ENCODE data around the gene KIRREL3. TPM values are rescaled to one million over a fixed set of nuclear protein-coding genes. Genes with fewer than 3 reads are reported as not detected.
A peak's percentile ranks its signal among the peaks of the same experiment; 100 is the strongest.

Gene KIRREL3
- polyA plus RNA-seq, 2 of the 4 experiments (the other 2 are of a cell fraction) = 3.0 to 11.0 TPM

DNA sequence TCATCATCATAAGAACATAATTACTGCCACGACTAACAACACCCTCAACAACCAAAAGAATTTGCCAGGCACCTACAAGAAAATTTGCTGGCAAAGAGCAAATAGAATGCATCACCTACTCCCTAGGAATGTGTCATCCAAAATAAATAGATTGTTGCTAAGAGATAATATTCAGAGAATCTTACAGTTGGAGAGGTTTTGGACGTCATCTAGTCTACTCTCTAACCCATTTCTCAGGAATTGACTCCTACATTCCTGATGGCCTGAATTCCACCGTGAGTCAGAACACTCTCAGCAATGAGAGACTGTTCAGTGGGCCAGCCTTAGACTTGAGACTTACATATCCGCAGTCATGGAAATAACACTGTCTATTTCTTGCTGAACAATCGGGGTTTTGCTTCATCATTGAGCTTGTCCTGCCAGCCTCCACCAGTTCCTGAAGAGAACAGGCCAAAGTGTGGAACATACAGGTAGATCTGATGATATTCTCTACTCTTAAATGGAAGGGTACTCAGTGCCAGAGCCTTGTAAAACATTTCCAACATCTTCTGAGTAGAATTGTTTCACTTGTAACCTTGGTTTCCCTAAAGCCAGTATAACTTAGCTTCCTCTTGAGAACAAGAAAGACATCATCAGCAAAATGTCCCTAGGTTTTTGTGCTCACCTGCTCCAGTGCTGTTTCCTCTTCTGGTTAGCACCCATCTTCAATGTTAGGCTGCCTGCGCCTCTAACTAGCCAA lies 8.3 kb downstream of the KIRREL3 start:
- CTCF ChIA-PET = interaction anchor here (1.0 to 6.1 kb wide), 6 partner anchors 9 to 385 kb away, joined by 3 to 78 read pairs (median 32); partner anchors contain the start of gene KIRREL3
- WGBS (ENCODE audit: missing lambda C conversion rate) = 13% methylated on average over 6 of the region's 6 CpGs
- Histone ChIP-seq H3K9me3 (no peaks in the 10 kb centered on the region), H3K27ac (peak overlapping the region; percentile 88 to 92), H3K4me3 (peak overlapping the region; percentile 28), H3K4me1 (peaks cover 74% of the 10 kb centered on the region), H3K4me2 (peak overlapping the region; percentile 74)
- FAIRE-seq = no peak
- DNase-seq (ENCODE audit: low read depth in 1 of 2, low spot score in 1 of 2) = peak; percentile 71 to 86
- POLR2A ChIA-PET = no interaction called here
- ATAC-seq = peak; percentile 87 to 91
- TF ChIP-seq RARB (CRISPR knock-in tag; IDR thresholded peaks at IDR 0.05) (no peak; the same call in 1 of the 2 replicates), EHMT2 (IDR thresholded peaks at IDR 0.05; ENCODE audit: low read depth) (no peak), FOSL2 (IDR thresholded peaks at IDR 0.05) (peak; percentile 44), FOSL2 (CRISPR knock-in tag; IDR thresholded peaks at IDR 0.05) (peak; percentile 84), KDM1A (IDR thresholded peaks at IDR 0.05; ENCODE audit: low read depth) (no peak), TP53 (CRISPR knock-in tag; IDR thresholded peaks at IDR 0.05) (no peak), KDM5A (IDR thresholded peaks at IDR 0.05) (no peak), SREBF2 (IDR thresholded peaks at IDR 0.05) (no peak), HOXB5 (CRISPR knock-in tag; IDR thresholded peaks at IDR 0.05) (no peak), ZFP36 (IDR thresholded peaks at IDR 0.05; ENCODE audit: borderline replicate concordance, partially characterized antibody) (no peak), MYC (IDR thresholded peaks at IDR 0.05; ENCODE audit: borderline replicate concordance, low read length) (no peak), NFE2L2 (conservative IDR thresholded peaks at IDR 0.05; ENCODE audit: low read length) (no peak), HDAC2 (IDR thresholded peaks at IDR 0.05) (no peak), MAZ (IDR thresholded peaks at IDR 0.05; ENCODE audit: borderline replicate concordance, low read depth, low read length) (no peak), TFCP2L1 (CRISPR knock-in tag; IDR thresholded peaks at IDR 0.05) (no peak), POLR2A (IDR thresholded peaks at IDR 0.05; ENCODE audit: low read length) (no peak), HOXB13 (CRISPR knock-in tag; IDR thresholded peaks at IDR 0.05; ENCODE audit: low read depth) (no peak), HEYL (CRISPR knock-in tag; IDR thresholded peaks at IDR 0.05) (no peak), ZSCAN20 (CRISPR knock-in tag; IDR thresholded peaks at IDR 0.05) (no peak), ZC3H11A (IDR thresholded peaks at IDR 0.05) (no peak), NPAS2 (CRISPR knock-in tag; IDR thresholded peaks at IDR 0.05; ENCODE audit: borderline replicate concordance) (no peak)
- TF ChIP-seq, protein P1, sequence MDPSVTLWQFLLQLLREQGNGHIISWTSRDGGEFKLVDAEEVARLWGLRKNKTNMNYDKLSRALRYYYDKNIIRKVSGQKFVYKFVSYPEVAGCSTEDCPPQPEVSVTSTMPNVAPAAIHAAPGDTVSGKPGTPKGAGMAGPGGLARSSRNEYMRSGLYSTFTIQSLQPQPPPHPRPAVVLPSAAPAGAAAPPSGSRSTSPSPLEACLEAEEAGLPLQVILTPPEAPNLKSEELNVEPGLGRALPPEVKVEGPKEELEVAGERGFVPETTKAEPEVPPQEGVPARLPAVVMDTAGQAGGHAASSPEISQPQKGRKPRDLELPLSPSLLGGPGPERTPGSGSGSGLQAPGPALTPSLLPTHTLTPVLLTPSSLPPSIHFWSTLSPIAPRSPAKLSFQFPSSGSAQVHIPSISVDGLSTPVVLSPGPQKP (IDR thresholded peaks at IDR 0.05; ENCODE audit: low read depth, low read length) = no peak
- TF ChIP-seq, protein P2, sequence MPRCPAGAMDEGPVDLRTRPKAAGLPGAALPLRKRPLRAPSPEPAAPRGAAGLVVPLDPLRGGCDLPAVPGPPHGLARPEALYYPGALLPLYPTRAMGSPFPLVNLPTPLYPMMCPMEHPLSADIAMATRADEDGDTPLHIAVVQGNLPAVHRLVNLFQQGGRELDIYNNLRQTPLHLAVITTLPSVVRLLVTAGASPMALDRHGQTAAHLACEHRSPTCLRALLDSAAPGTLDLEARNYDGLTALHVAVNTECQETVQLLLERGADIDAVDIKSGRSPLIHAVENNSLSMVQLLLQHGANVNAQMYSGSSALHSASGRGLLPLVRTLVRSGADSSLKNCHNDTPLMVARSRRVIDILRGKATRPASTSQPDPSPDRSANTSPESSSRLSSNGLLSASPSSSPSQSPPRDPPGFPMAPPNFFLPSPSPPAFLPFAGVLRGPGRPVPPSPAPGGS (IDR thresholded peaks at IDR 0.05) = no peak
- TF ChIP-seq, protein P3, sequence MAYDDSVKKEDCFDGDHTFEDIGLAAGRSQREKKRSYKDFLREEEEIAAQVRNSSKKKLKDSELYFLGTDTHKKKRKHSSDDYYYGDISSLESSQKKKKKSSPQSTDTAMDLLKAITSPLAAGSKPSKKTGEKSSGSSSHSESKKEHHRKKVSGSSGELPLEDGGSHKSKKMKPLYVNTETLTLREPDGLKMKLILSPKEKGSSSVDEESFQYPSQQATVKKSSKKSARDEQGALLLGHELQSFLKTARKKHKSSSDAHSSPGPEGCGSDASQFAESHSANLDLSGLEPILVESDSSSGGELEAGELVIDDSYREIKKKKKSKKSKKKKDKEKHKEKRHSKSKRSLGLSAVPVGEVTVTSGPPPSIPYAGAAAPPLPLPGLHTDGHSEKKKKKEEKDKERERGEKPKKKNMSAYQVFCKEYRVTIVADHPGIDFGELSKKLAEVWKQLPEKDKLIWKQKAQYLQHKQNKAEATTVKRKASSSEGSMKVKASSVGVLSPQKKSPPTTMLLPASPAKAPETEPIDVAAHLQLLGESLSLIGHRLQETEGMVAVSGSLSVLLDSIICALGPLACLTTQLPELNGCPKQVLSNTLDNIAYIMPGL (CRISPR knock-in tag; IDR thresholded peaks at IDR 0.05; ENCODE audit: borderline replicate concordance) = no peak
- TF ChIP-seq, protein P4, sequence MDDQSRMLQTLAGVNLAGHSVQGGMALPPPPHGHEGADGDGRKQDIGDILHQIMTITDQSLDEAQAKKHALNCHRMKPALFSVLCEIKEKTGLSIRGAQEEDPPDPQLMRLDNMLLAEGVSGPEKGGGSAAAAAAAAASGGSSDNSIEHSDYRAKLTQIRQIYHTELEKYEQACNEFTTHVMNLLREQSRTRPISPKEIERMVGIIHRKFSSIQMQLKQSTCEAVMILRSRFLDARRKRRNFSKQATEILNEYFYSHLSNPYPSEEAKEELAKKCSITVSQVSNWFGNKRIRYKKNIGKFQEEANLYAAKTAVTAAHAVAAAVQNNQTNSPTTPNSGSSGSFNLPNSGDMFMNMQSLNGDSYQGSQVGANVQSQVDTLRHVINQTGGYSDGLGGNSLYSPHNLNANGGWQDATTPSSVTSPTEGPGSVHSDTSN (IDR thresholded peaks at IDR 0.05) = 0 out of 2 replicates have a peak, but pooled peaks have one; percentile 34
- TF ChIP-seq, protein P5, sequence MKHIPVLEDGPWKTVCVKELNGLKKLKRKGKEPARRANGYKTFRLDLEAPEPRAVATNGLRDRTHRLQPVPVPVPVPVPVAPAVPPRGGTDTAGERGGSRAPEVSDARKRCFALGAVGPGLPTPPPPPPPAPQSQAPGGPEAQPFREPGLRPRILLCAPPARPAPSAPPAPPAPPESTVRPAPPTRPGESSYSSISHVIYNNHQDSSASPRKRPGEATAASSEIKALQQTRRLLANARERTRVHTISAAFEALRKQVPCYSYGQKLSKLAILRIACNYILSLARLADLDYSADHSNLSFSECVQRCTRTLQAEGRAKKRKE (CRISPR knock-in tag; IDR thresholded peaks at IDR 0.05; ENCODE audit: low read depth) = peak; percentile 33; the same call in 1 of the 2 replicates
- TF ChIP-seq, protein P6, sequence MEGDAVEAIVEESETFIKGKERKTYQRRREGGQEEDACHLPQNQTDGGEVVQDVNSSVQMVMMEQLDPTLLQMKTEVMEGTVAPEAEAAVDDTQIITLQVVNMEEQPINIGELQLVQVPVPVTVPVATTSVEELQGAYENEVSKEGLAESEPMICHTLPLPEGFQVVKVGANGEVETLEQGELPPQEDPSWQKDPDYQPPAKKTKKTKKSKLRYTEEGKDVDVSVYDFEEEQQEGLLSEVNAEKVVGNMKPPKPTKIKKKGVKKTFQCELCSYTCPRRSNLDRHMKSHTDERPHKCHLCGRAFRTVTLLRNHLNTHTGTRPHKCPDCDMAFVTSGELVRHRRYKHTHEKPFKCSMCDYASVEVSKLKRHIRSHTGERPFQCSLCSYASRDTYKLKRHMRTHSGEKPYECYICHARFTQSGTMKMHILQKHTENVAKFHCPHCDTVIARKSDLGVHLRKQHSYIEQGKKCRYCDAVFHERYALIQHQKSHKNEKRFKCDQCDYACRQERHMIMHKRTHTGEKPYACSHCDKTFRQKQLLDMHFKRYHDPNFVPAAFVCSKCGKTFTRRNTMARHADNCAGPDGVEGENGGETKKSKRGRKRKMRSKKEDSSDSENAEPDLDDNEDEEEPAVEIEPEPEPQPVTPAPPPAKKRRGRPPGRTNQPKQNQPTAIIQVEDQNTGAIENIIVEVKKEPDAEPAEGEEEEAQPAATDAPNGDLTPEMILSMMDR (IDR thresholded peaks at IDR 0.05) = no peak
- TF ChIP-seq, protein P7, sequence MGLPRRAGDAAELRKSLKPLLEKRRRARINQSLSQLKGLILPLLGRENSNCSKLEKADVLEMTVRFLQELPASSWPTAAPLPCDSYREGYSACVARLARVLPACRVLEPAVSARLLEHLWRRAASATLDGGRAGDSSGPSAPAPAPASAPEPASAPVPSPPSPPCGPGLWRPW (IDR thresholded peaks at IDR 0.05) = no peak

All from A549 (cell line).